K562 (cell line): ENCODE results near the gene LRRC43. TPM values are rescaled to one million over a fixed set of nuclear protein-coding genes. Genes with fewer than 3 reads are reported as not detected.

Source experiments
- ATF1 ChIP-seq, 2 experiments: fragments of 450-650 bp in 1 of 2; IDR thresholded peaks; 2 replicates each; pipeline ENCODE4 v1.6.1; 2016; ENCODE audit warnings: missing compliant biosample characterization in 1 of 2, missing genetic modification characterization in 1 of 2
- BACH1 ChIP-seq: fragments of 200-800 bp; sonication (Bioruptor generic); IDR thresholded peaks from 2 replicates; pipeline ENCODE4 v1.6.1; 2016; ENCODE audit warnings: missing genetic modification characterization, missing compliant biosample characterization
- CBFB ChIP-seq: sonication (generic); formaldehyde crosslinking; IDR thresholded peaks from 2 replicates; pipeline ENCODE4 v1.4.0; 2020; ENCODE audit warnings: mild to moderate bottlenecking, missing genetic modification reagents
- CREM ChIP-seq: IDR thresholded peaks from 2 replicates; pipeline ENCODE4 v1.6.1; 2014; ENCODE audit warnings: antibody characterized with exemption, low read depth
- FOXP1 ChIP-seq: sonication (generic); formaldehyde crosslinking; IDR thresholded peaks from 2 replicates; pipeline ENCODE4 v1.8.0; 2022; ENCODE audit warnings: mild to moderate bottlenecking, missing genetic modification reagents
- KLF10 ChIP-seq: fragments of 250-450 bp; sonication (Bioruptor Pico); IDR thresholded peaks from 2 replicates; pipeline ENCODE4 v1.6.1; 2021; ENCODE audit warnings: matching md5 sums
- PHF20 ChIP-seq: fragments of 450-650 bp; IDR thresholded peaks from 2 replicates; pipeline ENCODE4 v1.6.1; 2018; ENCODE audit not compliant: partially characterized antibody
- RBFOX2 ChIP-seq: fragments of 200-400 bp; formaldehyde crosslinking; IDR thresholded peaks from 2 replicates; pipeline ENCODE4 v1.6.1; 2017; ENCODE audit warnings: low read depth, mild to moderate bottlenecking, low read length, moderate library complexity
- SIN3A ChIP-seq, 2 experiments: fragments of 150-350 bp in 1 of 2; IDR thresholded peaks; 2 replicates each; pipeline ENCODE4 v1.6.1; 2011 to 2016; ENCODE audit warnings: borderline replicate concordance in 2 of 2, low read depth in 2 of 2, low read length in 2 of 2, mild to moderate bottlenecking in 2 of 2, moderate library complexity in 2 of 2; ENCODE audit not compliant: control insufficient read depth in 1 of 2
- SIN3B ChIP-seq: fragments of 450-650 bp; IDR thresholded peaks from 2 replicates; pipeline ENCODE4 v1.6.1; 2017; ENCODE audit warnings: low read depth, mild to moderate bottlenecking, moderate library complexity
- SP2 ChIP-seq: IDR thresholded peaks from 2 replicates; pipeline ENCODE4 v1.6.1; 2011; ENCODE audit warnings: mild to moderate bottlenecking, low read depth, low read length, moderate library complexity; ENCODE audit not compliant: poor library complexity, severe bottlenecking; ENCODE audit errors: extremely low read depth
- TAF9B ChIP-seq: fragments of 450-650 bp; IDR thresholded peaks from 2 replicates; pipeline ENCODE4 v1.6.1; 2018; ENCODE audit warnings: mild to moderate bottlenecking; ENCODE audit not compliant: partially characterized antibody
- ZNF77 ChIP-seq: fragments of 250-450 bp; sonication (Bioruptor Pico); IDR thresholded peaks from 2 replicates; pipeline ENCODE4 v1.5.0; 2020
- polyA plus RNA-seq, 8 experiments: library from polyadenylated mRNA; depleted of rRNA in 4 of 8; stranded (reverse) in 5 of 8; unstranded in 3 of 8; fragments of >200 nt; fragmentation: Nextera tagmentation in 2 of 8; fragmentation: Illumina TruSeq in 1 of 8; extraction: Ambion mirVana in 2 of 8; extraction: Trizol in 1 of 8; gene quantifications; 2 replicates each; pipeline versions ENCODE4 v1.2.1 to v1.2.3, GENCODE V29; 2011 to 2014; ENCODE audit warnings: inconsistent platforms in 1 of 8, missing spikeins in 1 of 8
- total RNA-seq, 7 experiments: library from RNA; depleted of rRNA in 6 of 7; stranded (reverse); fragments of >200 nt in 6 of 7; fragmentation: Illumina TruSeq in 2 of 7; extraction: Trizol in 2 of 7; gene quantifications; 2 replicates each; pipeline versions ENCODE4 v1.2.1 to v1.2.3, GENCODE V29; 2011 to 2021; ENCODE audit warnings: low replicate concordance in 1 of 7
- TF ChIP-seq, protein P1 (sequence below): fragments of 200-800 bp; sonication (Bioruptor generic); IDR thresholded peaks from 2 replicates; pipeline ENCODE4 v1.6.1; 2017; ENCODE audit warnings: missing genetic modification characterization, missing compliant biosample characterization
- TF ChIP-seq, protein P2 (sequence below): fragments of 250-450 bp; sonication (Bioruptor Pico); IDR thresholded peaks from 2 replicates; pipeline ENCODE4 v1.5.0; 2021
- TF ChIP-seq, protein P3 (sequence below): sonication (generic); formaldehyde crosslinking; IDR thresholded peaks from 2 replicates; pipeline ENCODE4 v1.8.1; 2023; ENCODE audit warnings: mild to moderate bottlenecking, missing genetic modification reagents
- TF ChIP-seq, protein P4 (sequence below): fragments of 450-650 bp; IDR thresholded peaks from 2 replicates; pipeline ENCODE4 v1.6.1; 2018; ENCODE audit warnings: mild to moderate bottlenecking, low read depth; ENCODE audit not compliant: partially characterized antibody
- TF ChIP-seq, protein P5 (sequence below): sonication (generic); formaldehyde crosslinking; IDR thresholded peaks from 2 replicates; pipeline ENCODE4 v1.8.0; 2022; ENCODE audit warnings: mild to moderate bottlenecking, missing genetic modification reagents
- TF ChIP-seq, protein P6 (sequence below): fragments of 250-450 bp; sonication (Bioruptor Pico); IDR thresholded peaks from 2 replicates; pipeline ENCODE4 v1.5.0; 2020; ENCODE audit warnings: mild to moderate bottlenecking

LRRC43 gene
- total and polyA plus RNA-seq, 9 of the 15 experiments (the other 6 are each of a cell fraction or from before 2014, with no cell fraction given) = 0.19 TPM; not detected in 8

DNA sequence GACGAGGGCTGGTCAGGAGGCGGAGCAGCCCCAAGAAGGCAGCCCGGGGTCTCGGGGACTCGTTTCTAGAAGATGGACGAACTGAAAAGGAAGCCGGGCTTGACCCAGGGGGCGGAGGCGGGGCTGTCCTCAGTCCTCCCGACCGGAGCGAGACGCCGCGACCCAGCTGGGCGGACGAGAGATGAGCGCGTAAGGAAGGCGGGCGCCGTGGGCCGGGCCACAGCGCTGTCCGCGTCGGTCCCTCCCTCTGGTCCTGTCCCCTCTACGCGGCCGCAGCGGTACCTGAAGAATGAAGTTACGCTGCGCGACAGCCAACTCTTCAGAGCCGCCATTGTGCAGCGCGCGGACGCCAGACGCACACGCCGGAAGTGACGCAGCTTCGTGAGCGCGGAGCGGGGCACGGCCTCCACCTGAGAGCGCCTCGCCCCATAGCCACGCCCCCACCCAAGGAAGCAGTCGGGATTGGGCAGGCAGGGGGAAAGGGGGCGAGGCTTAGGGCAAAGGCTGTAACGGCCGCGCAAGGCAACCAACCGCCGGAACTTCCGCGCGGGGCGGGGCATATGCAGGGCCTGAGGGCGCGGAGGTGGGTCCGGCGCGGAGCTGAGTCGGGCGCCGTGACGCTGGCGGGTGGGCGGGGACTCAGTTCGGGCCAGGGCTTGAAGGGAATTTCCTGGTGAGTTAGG, 42.9 kb downstream of the LRRC43 start, which contains the start of gene DIABLO (continued):
- TF ChIP-seq, protein P1, sequence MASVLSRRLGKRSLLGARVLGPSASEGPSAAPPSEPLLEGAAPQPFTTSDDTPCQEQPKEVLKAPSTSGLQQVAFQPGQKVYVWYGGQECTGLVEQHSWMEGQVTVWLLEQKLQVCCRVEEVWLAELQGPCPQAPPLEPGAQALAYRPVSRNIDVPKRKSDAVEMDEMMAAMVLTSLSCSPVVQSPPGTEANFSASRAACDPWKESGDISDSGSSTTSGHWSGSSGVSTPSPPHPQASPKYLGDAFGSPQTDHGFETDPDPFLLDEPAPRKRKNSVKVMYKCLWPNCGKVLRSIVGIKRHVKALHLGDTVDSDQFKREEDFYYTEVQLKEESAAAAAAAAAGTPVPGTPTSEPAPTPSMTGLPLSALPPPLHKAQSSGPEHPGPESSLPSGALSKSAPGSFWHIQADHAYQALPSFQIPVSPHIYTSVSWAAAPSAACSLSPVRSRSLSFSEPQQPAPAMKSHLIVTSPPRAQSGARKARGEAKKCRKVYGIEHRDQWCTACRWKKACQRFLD = peak; percentile 40; the same call in 1 of the 2 replicates
- TF ChIP-seq RBFOX2 (peak; percentile 98), BACH1 (tag) (no peak), SIN3B (peak; percentile 99), ATF1 (CRISPR knock-in tag; IDR thresholded peaks at IDR 0.05) (peak; percentile 70), ATF1 (tag; IDR thresholded peaks at IDR 0.05) (peak; percentile 98), ZNF77 (CRISPR knock-in tag) (no peak), FOXP1 (CRISPR knock-in tag) (peak; percentile 52; the same call in 1 of the 2 replicates), TAF9B (peak; percentile 92), SP2 (no peak), CREM (peak; percentile 99), CBFB (CRISPR knock-in tag) (no peak), SIN3A (IDR thresholded peaks at IDR 0.05; ENCODE audit: borderline replicate concordance in 2 of 2, control insufficient read depth in 1 of 2, low read depth in 2 of 2, low read length in 2 of 2) (peak; percentile 71 to 80; a peak in 2 of 4 replicates), PHF20 (peak; percentile 90), KLF10 (CRISPR knock-in tag) (no peak)
- TF ChIP-seq, protein P2, sequence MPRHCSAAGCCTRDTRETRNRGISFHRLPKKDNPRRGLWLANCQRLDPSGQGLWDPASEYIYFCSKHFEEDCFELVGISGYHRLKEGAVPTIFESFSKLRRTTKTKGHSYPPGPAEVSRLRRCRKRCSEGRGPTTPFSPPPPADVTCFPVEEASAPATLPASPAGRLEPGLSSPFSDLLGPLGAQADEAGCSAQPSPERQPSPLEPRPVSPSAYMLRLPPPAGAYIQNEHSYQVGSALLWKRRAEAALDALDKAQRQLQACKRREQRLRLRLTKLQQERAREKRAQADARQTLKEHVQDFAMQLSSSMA (CRISPR knock-in tag) = 0 out of 2 replicates have a peak, but pooled peaks have one; percentile 39
- TF ChIP-seq, protein P3, sequence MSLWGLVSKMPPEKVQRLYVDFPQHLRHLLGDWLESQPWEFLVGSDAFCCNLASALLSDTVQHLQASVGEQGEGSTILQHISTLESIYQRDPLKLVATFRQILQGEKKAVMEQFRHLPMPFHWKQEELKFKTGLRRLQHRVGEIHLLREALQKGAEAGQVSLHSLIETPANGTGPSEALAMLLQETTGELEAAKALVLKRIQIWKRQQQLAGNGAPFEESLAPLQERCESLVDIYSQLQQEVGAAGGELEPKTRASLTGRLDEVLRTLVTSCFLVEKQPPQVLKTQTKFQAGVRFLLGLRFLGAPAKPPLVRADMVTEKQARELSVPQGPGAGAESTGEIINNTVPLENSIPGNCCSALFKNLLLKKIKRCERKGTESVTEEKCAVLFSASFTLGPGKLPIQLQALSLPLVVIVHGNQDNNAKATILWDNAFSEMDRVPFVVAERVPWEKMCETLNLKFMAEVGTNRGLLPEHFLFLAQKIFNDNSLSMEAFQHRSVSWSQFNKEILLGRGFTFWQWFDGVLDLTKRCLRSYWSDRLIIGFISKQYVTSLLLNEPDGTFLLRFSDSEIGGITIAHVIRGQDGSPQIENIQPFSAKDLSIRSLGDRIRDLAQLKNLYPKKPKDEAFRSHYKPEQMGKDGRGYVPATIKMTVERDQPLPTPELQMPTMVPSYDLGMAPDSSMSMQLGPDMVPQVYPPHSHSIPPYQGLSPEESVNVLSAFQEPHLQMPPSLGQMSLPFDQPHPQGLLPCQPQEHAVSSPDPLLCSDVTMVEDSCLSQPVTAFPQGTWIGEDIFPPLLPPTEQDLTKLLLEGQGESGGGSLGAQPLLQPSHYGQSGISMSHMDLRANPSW (CRISPR knock-in tag) = no peak
- TF ChIP-seq, protein P4, sequence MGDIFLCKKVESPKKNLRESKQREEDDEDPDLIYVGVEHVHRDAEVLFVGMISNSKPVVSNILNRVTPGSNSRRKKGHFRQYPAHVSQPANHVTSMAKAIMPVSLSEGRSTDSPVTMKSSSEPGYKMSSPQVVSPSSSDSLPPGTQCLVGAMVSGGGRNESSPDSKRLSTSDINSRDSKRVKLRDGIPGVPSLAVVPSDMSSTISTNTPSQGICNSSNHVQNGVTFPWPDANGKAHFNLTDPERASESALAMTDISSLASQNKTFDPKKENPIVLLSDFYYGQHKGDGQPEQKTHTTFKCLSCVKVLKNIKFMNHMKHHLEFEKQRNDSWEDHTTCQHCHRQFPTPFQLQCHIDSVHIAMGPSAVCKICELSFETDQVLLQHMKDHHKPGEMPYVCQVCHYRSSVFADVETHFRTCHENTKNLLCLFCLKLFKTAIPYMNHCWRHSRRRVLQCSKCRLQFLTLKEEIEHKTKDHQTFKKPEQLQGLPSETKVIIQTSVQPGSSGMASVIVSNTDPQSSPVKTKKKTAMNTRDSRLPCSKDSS = no peak
- TF ChIP-seq, protein P5, sequence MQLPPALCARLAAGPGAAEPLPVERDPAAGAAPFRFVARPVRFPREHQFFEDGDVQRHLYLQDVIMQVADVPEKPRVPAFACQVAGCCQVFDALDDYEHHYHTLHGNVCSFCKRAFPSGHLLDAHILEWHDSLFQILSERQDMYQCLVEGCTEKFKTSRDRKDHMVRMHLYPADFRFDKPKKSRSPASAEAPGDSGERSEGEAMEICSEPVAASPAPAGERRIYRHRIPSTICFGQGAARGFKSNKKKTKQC (CRISPR knock-in tag) = peak; percentile 92
- TF ChIP-seq, protein P6, sequence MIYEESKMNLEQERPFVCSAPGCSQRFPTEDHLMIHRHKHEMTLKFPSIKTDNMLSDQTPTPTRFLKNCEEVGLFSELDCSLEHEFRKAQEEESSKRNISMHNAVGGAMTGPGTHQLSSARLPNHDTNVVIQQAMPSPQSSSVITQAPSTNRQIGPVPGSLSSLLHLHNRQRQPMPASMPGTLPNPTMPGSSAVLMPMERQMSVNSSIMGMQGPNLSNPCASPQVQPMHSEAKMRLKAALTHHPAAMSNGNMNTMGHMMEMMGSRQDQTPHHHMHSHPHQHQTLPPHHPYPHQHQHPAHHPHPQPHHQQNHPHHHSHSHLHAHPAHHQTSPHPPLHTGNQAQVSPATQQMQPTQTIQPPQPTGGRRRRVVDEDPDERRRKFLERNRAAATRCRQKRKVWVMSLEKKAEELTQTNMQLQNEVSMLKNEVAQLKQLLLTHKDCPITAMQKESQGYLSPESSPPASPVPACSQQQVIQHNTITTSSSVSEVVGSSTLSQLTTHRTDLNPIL (CRISPR knock-in tag) = no peak
